Neural progenitor cell (in vitro differentiated cells): Measurements from ENCODE around the gene USP32. TPM values are rescaled to one million over a fixed set of nuclear protein-coding genes. Genes with fewer than 3 reads are reported as not detected.
A peak's percentile ranks its signal among the peaks of the same experiment; 100 is the strongest.
"Not testable (repeated sequence)": the region's sequence is repeated elsewhere in the genome, so short reads cannot be mapped to it uniquely, and the experiment has no call there.

ENCODE experiments used
- DNase-seq: peaks from one replicate; pipeline ENCODE4 v3.0.0-alpha.2; 2016; ENCODE audit warnings: low spot score
- H2AFZ ChIP-seq: fragments of 200-600 bp; sonication (generic); replicated peaks from 2 replicates; pipeline ENCODE4 v1.6.1; 2016; ENCODE audit warnings: antibody characterized with exemption
- H3F3A ChIP-seq: fragments of 200-600 bp; sonication (generic); 2 replicates; pipeline ENCODE4 v1.6.1; 2016; ENCODE audit warnings: antibody characterized with exemption, low read depth
- H3K27ac ChIP-seq: fragments of 200-600 bp; sonication (generic); 2 replicates; pipeline ENCODE4 v1.5.1; 2016; ENCODE audit warnings: mild to moderate bottlenecking
- H3K27me3 ChIP-seq: fragments of 200-600 bp; sonication (generic); 2 replicates; pipeline ENCODE4 v1.6.1; 2016; ENCODE audit warnings: mild to moderate bottlenecking, moderate library complexity
- H3K36me3 ChIP-seq: fragments of 200-600 bp; sonication (generic); 2 replicates; pipeline ENCODE4 v1.5.1; 2016
- H3K4me1 ChIP-seq: fragments of 200-600 bp; sonication (generic); 2 replicates; pipeline ENCODE4 v1.6.1; 2016; ENCODE audit warnings: mixed run types
- H3K4me2 ChIP-seq: fragments of 200-600 bp; sonication (generic); 2 replicates; pipeline ENCODE4 v1.6.1; 2016
- H3K4me3 ChIP-seq: fragments of 200-600 bp; sonication (generic); 2 replicates; pipeline ENCODE4 v1.5.1; 2016
- H3K79me2 ChIP-seq: fragments of 200-600 bp; sonication (generic); 2 replicates; pipeline ENCODE4 v1.6.1; 2016; ENCODE audit warnings: low read depth
- H3K9ac ChIP-seq: fragments of 200-600 bp; sonication (generic); 2 replicates; pipeline ENCODE4 v1.6.1; 2016
- H3K9me3 ChIP-seq: fragments of 200-600 bp; sonication (generic); 2 replicates; pipeline ENCODE4 v1.5.1; 2016; ENCODE audit warnings: low read depth
- H4K20me1 ChIP-seq: fragments of 200-600 bp; sonication (generic); 2 replicates; pipeline ENCODE4 v1.6.1; 2016; ENCODE audit warnings: low read depth
- H3K27ac Mint-ChIP-seq: 3 replicates; pipeline ENCODE4 v1.8.0; 2021; ENCODE audit warnings: mixed read lengths
- H3K27me3 Mint-ChIP-seq: 2 replicates; pipeline ENCODE4 v1.8.0; 2022; ENCODE audit warnings: low read depth, mild to moderate bottlenecking, inconsistent platforms, moderate library complexity, mixed read lengths; ENCODE audit not compliant: insufficient read depth
- H3K36me3 Mint-ChIP-seq: 3 replicates; pipeline ENCODE4 v1.8.0; 2021; ENCODE audit warnings: mixed read lengths
- H3K4me1 Mint-ChIP-seq: 3 replicates; pipeline ENCODE4 v1.8.0; 2021; ENCODE audit warnings: mixed read lengths
- H3K4me3 Mint-ChIP-seq: 3 replicates; pipeline ENCODE4 v1.8.0; 2021; ENCODE audit warnings: mild to moderate bottlenecking, moderate library complexity, mixed read lengths
- H3K9me3 Mint-ChIP-seq: 3 replicates; pipeline ENCODE4 v1.8.0; 2020; ENCODE audit warnings: mixed read lengths
- CTCF ChIP-seq: fragments of 200-600 bp; sonication (generic); IDR thresholded peaks from 2 replicates; pipeline ENCODE4 v1.5.1; 2017; ENCODE audit warnings: antibody characterized with exemption, mild to moderate bottlenecking
- EZH2 ChIP-seq: fragments of 200-600 bp; sonication (generic); IDR thresholded peaks from 2 replicates; pipeline ENCODE4 v1.6.1; 2017; ENCODE audit warnings: antibody characterized with exemption, mild to moderate bottlenecking, moderate library complexity
- EZH2phosphoT487 ChIP-seq: fragments of 200-600 bp; sonication (generic); IDR thresholded peaks from 2 replicates; pipeline ENCODE4 v1.6.1; 2017; ENCODE audit warnings: antibody characterized with exemption
- total RNA-seq: library from RNA; depleted of rRNA; stranded (reverse); fragments of >200 nt; gene quantifications from 2 replicates; pipeline ENCODE4 v1.2.3, GENCODE V29; 2015; ENCODE audit warnings: low replicate concordance

The USP32 gene
- total RNA-seq, 1 donor from 2014 or later = 45.0 TPM

DNA sequence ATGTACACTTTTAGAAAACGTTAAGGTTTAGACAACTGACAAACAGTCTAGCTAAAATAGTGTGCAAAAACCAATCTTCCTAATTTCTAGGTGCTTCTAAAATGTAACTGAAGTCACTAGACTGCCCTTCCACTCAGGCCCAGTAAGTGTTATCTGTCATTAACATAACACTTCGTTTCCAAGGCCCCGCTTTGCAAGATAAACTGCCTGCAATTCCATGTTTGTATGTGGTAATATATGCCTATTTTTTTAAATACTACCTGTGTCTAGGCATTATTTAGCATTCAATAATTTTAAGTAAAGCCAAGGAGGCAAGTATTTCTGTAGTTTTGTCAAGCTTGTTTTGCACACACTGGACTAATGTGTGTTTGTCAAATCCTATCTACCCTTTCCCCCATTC lies 3.2 kb downstream of the USP32 start:
- peaks cover 58% of the 10 kb centered on the region for H4K20me1 ChIP-seq
- peak overlapping the region; percentile 41 for H3K4me2 ChIP-seq
- peaks cover 79% of the 10 kb centered on the region for H3K79me2 ChIP-seq
- H2AFZ ChIP-seq = no peak overlapping the region
- no peak for DNase-seq
- H3K9ac ChIP-seq = no peak overlapping the region
- no peaks in the 10 kb centered on the region for H3K27me3 ChIP-seq
- no peaks in the 10 kb centered on the region for H3K9me3 ChIP-seq
- TF ChIP-seq CTCF = no peak
- TF ChIP-seq EZH2phosphoT487 = no peak
- TF ChIP-seq EZH2 = no peak
- H3F3A ChIP-seq = peaks cover 60% of the 10 kb centered on the region
- Mint-ChIP-seq H3K27ac (no peak overlapping the region), H3K36me3 (no peaks in the 10 kb centered on the region), H3K4me1 (peaks cover 50% of the 10 kb centered on the region), H3K27me3 (peaks cover 10% of the 10 kb centered on the region), H3K9me3 (no peaks in the 10 kb centered on the region), H3K4me3 (no peak overlapping the region)
- peak overlapping the region; percentile 9 for H3K4me3 ChIP-seq
- H3K4me1 ChIP-seq = peaks cover 58% of the 10 kb centered on the region
- no peak overlapping the region for H3K27ac ChIP-seq
- no peaks in the 10 kb centered on the region for H3K36me3 ChIP-seq

GRCh38 chr17:60387666-60388065 lies 4.3 kb downstream of the USP32 start:
- Histone ChIP-seq H3K36me3 (no peaks in the 10 kb centered on the region), H3K79me2 (peaks cover 90% of the 10 kb centered on the region), H2AFZ (no peak overlapping the region), H3K4me1 (peaks cover 50% of the 10 kb centered on the region), H3K9ac (no peak overlapping the region), H3K9me3 (no peaks in the 10 kb centered on the region), H3K27ac (no peak overlapping the region), H4K20me1 (peaks cover 65% of the 10 kb centered on the region), H3F3A (peaks cover 50% of the 10 kb centered on the region), H3K4me3 (no peak overlapping the region), H3K27me3 (no peaks in the 10 kb centered on the region), H3K4me2 (peak overlapping the region; percentile 41)
- Mint-ChIP-seq H3K27me3 (peaks cover 5% of the 10 kb centered on the region), H3K4me1 (peaks cover 43% of the 10 kb centered on the region), H3K4me3 (no peak overlapping the region), H3K9me3 (no peaks in the 10 kb centered on the region), H3K27ac (no peak overlapping the region), H3K36me3 (no peaks in the 10 kb centered on the region)
- TF ChIP-seq EZH2 (no peak), CTCF (no peak), EZH2phosphoT487 (no peak)
- DNase-seq = no peak

GRCh38 chr17:60386147-60387058 lies 5.5 kb downstream of the USP32 start:
- Mint-ChIP-seq H3K9me3 (no peaks in the 10 kb centered on the region), H3K36me3 (no peaks in the 10 kb centered on the region), H3K27ac (no peak overlapping the region), H3K27me3 (peaks cover 5% of the 10 kb centered on the region), H3K4me1 (peaks cover 40% of the 10 kb centered on the region), H3K4me3 (no peak overlapping the region)
- Histone ChIP-seq H2AFZ (no peak overlapping the region), H3K9ac (no peak overlapping the region), H3K27me3 (no peaks in the 10 kb centered on the region), H3K79me2 (peaks cover 100% of the 10 kb centered on the region), H3K9me3 (no peaks in the 10 kb centered on the region), H4K20me1 (peaks cover 68% of the 10 kb centered on the region), H3K4me1 (peaks cover 50% of the 10 kb centered on the region), H3K4me2 (peak overlapping the region; percentile 39), H3K4me3 (no peak overlapping the region), H3F3A (peaks cover 40% of the 10 kb centered on the region), H3K36me3 (no peaks in the 10 kb centered on the region), H3K27ac (peak overlapping the region; percentile 84)
- peak; percentile 20 for DNase-seq
- TF ChIP-seq EZH2 (no peak), CTCF (no peak), EZH2phosphoT487 (no peak)

- not testable (repeated sequence) for H3K9me3 ChIP-seq, H3K4me3 ChIP-seq, H3K9me3 Mint-ChIP-seq, H3K36me3 ChIP-seq, H3K27me3 ChIP-seq, H3K9ac ChIP-seq, H2AFZ ChIP-seq, H3K27ac Mint-ChIP-seq, H3K36me3 Mint-ChIP-seq, H3K27me3 Mint-ChIP-seq, H3K4me3 Mint-ChIP-seq
- H3F3A ChIP-seq = peaks cover 28% of the 10 kb centered on the region
- DNase-seq = peak; percentile 29
- H3K4me1 Mint-ChIP-seq = peaks cover 28% of the 10 kb centered on the region
- peak overlapping the region; percentile 39 for H3K4me2 ChIP-seq
- peak overlapping the region; percentile 84 for H3K27ac ChIP-seq
- peaks cover 55% of the 10 kb centered on the region for H4K20me1 ChIP-seq
- H3K79me2 ChIP-seq = peaks cover 89% of the 10 kb centered on the region
- H3K4me1 ChIP-seq = peaks cover 40% of the 10 kb centered on the region
Observed at GRCh38 chr17:60384921-60385320, 7.0 kb downstream of the USP32 start.
